ENCODE data around the gene FRMD6. TPM values are rescaled to one million over a fixed set of nuclear protein-coding genes. Genes with fewer than 3 reads are reported as not detected.
"Not testable (repeated sequence)": the region's sequence is repeated elsewhere in the genome, so short reads cannot be mapped to it uniquely, and the experiment has no call there.

Gene FRMD6
- polyA plus RNA-seq, 1 experiment: 221 TPM

GRCh38 chr14:51626185-51626584 is 25.5 kb upstream of the FRMD6 start:
- POLR2A ChIA-PET: no interaction called here
- TF ChIP-seq CTCF (IDR thresholded peaks at IDR 0.05; ENCODE audit: low read depth, low read length): no peak
- CTCF ChIA-PET: no interaction called here
- no peak overlapping the region for H3K27ac ChIP-seq (ENCODE audit: low read depth, low read length)
- H3K4me3 ChIP-seq (ENCODE audit: low read depth, low read length): no peak overlapping the region
- DNase-seq (ENCODE audit: low read depth, low spot score): no peak
- H3K27me3 ChIP-seq (ENCODE audit: control insufficient read depth, insufficient read depth, low read length): no peaks in the 10 kb centered on the region
- H3K9me3 ChIP-seq (ENCODE audit: control insufficient read depth, insufficient read depth, low read length): no peaks in the 10 kb centered on the region; the same call in 1 of the 2 replicates

GRCh38 chr14:51626788-51627187 is 24.9 kb upstream of the FRMD6 start:
- no peak overlapping the region for H3K27ac ChIP-seq (ENCODE audit: low read depth, low read length)
- no peaks in the 10 kb centered on the region; the same call in 1 of the 2 replicates for H3K9me3 ChIP-seq (ENCODE audit: control insufficient read depth, insufficient read depth, low read length)
- POLR2A ChIA-PET: no interaction called here
- no peak for TF ChIP-seq CTCF (IDR thresholded peaks at IDR 0.05; ENCODE audit: low read depth, low read length)
- H3K4me3 ChIP-seq (ENCODE audit: low read depth, low read length): no peak overlapping the region
- H3K27me3 ChIP-seq (ENCODE audit: control insufficient read depth, insufficient read depth, low read length): no peaks in the 10 kb centered on the region
- no peak for DNase-seq (ENCODE audit: low read depth, low spot score)
- CTCF ChIA-PET: no interaction called here

- POLR2A ChIA-PET: no interaction called here
- DNase-seq (ENCODE audit: low read depth, low spot score): no peak
- CTCF ChIA-PET: no interaction called here
- H3K27me3 ChIP-seq (ENCODE audit: control insufficient read depth, insufficient read depth, low read length): no peaks in the 10 kb centered on the region
- H3K27ac ChIP-seq (ENCODE audit: low read depth, low read length): no peak overlapping the region
- H3K4me3 ChIP-seq (ENCODE audit: low read depth, low read length): no peak overlapping the region
- no peak for TF ChIP-seq CTCF (IDR thresholded peaks at IDR 0.05; ENCODE audit: low read depth, low read length)
- H3K9me3 ChIP-seq (ENCODE audit: control insufficient read depth, insufficient read depth, low read length): no peaks in the 10 kb centered on the region; the same call in 1 of the 2 replicates
These were observed 24.4 kb upstream of the FRMD6 start for GRCh38 chr14:51627313-51627712.

- H3K9me3 ChIP-seq (ENCODE audit: control insufficient read depth, insufficient read depth, low read length): no peaks in the 10 kb centered on the region; the same call in 1 of the 2 replicates
- no peak for DNase-seq (ENCODE audit: low read depth, low spot score)
- no peak overlapping the region for H3K4me3 ChIP-seq (ENCODE audit: low read depth, low read length)
- no peaks in the 10 kb centered on the region for H3K27me3 ChIP-seq (ENCODE audit: control insufficient read depth, insufficient read depth, low read length)
- POLR2A ChIA-PET: no interaction called here
- CTCF ChIA-PET: interaction anchor here (0.7 kb wide), 1 partner anchor 344 kb away, joined by 4 read pairs; no protein-coding TSS in a partner anchor
- no peak for TF ChIP-seq CTCF (IDR thresholded peaks at IDR 0.05; ENCODE audit: low read depth, low read length)
- no peak overlapping the region for H3K27ac ChIP-seq (ENCODE audit: low read depth, low read length)
These were observed 23.5 kb upstream of the FRMD6 start for GRCh38 chr14:51628238-51628637.

GRCh38 chr14:51630987-51631386 is 20.7 kb upstream of the FRMD6 start:
- Histone ChIP-seq H3K9me3 (ENCODE audit: control insufficient read depth, insufficient read depth, low read length) (no peaks in the 10 kb centered on the region; the same call in 1 of the 2 replicates), H3K4me3 (ENCODE audit: low read depth, low read length) (no peak overlapping the region), H3K27ac (ENCODE audit: low read depth, low read length) (no peak overlapping the region), H3K27me3 (ENCODE audit: control insufficient read depth, insufficient read depth, low read length) (no peaks in the 10 kb centered on the region)
- TF ChIP-seq CTCF (IDR thresholded peaks at IDR 0.05; ENCODE audit: low read depth, low read length): no peak
- POLR2A ChIA-PET: no interaction called here
- CTCF ChIA-PET: no interaction called here
- DNase-seq (ENCODE audit: low read depth, low spot score): no peak

- H3K9me3 ChIP-seq (ENCODE audit: control insufficient read depth, insufficient read depth, low read length); H3K27me3 ChIP-seq (ENCODE audit: control insufficient read depth, insufficient read depth, low read length); CTCF ChIA-PET; DNase-seq (ENCODE audit: low read depth, low spot score); H3K27ac ChIP-seq (ENCODE audit: low read depth, low read length); H3K4me3 ChIP-seq (ENCODE audit: low read depth, low read length); POLR2A ChIA-PET: not testable (repeated sequence)
These were observed 18.4 kb upstream of the FRMD6 start for GRCh38 chr14:51633298-51633697.

Measured in AG04450 (cell line).